CD4-positive, alpha-beta T cell treated with Interleukin-4 for 1 hour (primary cell): ENCODE data around the gene CALCOCO2.
"Not testable (repeated sequence)": the region's sequence is repeated elsewhere in the genome, so short reads cannot be mapped to it uniquely, and the experiment has no call there.

ENCODE experiments used
- DNase-seq, 2 donors: peaks; one replicate each; pipeline ENCODE4 v3.0.0-alpha.2; 2020 to 2022

Gene CALCOCO2

DNA sequence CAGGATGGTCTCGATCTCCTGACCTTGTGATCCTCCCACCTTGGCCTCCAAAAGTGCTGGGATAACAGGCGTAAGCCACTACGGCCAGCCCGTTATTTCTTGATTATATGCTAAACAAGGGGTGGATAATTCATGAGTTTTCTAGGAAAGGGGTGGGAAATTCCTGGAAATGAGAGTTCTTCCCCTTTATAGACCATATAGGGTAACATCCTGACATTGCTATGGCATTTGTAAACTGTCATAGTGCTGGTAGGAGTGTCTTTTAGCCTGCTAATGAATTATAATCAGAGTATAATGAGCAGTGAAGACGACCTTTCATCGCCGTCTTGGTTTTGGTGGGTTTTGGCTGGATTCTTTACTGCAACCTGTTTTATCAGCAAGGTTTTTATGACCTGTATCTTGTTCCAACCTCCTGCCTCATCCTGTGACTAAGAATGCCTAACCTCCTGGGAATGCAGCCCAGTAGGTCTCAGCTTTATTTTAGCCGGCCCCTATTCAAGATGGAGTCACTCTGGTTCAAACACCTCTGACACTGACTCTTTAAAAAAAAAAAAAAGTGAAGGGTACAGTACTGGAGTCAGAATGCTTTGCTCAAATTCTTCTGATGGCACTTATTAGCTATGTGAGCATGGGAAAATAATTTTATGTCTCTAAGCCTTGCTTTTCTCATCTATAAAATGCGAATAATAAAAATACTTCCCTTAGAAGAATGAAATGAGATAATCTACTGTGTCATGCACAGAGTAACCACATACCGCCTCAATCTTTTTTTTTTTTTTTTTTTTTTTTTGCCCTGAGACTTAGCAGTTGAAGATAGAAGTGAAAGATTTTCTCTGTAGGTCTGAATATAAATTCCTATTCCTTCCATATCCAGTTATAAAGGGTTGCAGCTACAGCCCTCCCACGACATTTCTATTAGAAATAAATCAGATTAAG is 5.1 kb upstream of the CALCOCO2 start:
- no peak for DNase-seq

- DNase-seq: no peak
Observed at GRCh38 chr17:48831549-48831883, 681 bp downstream of the CALCOCO2 start.

- DNase-seq: no peak
Observed at GRCh38 chr17:48834973-48835372, 4.1 kb downstream of the CALCOCO2 start.

DNA sequence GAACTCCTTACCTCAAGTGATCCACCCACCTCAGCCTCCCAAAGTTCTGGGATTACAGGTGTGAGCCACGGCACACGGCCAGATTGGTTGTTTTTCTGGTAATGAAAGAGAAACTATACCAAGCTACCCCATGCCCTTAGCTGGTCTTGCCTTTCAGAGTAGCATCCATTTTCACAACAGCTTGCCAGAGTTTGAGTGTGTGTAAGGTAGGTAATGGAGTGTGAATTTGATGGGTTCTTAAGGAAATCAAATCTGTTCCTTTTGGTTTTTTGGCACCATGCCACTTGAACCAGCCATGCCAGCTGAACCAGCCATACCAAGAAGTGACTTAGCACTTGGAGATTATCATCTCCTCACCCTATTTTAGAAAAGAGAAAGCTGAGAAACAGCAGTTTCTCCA is 5.1 kb downstream of the CALCOCO2 start:
- DNase-seq: peak in 1 of 2 donors; percentile 26

DNA sequence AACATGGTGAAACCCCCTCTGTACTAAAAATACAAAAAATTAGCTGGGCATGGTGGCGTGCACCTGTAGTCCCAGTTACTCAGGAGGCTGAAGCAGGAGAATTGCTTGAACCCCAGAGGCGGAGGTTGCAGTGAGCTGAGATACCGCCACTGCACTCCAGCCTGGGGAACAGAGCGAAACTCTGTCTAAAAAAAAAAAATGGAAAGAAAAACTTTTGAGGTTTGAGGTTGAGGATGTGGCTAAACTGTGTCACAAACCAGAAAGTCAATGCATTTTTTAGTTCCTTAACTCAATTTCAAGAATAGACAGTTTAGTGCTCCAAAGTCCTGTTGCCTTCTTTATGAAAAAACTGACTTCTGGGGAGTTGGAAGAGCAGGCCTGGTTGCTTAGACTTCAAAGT is 6.6 kb downstream of the CALCOCO2 start:
- peak in 1 of 2 donors; percentile 56 for DNase-seq

DNA sequence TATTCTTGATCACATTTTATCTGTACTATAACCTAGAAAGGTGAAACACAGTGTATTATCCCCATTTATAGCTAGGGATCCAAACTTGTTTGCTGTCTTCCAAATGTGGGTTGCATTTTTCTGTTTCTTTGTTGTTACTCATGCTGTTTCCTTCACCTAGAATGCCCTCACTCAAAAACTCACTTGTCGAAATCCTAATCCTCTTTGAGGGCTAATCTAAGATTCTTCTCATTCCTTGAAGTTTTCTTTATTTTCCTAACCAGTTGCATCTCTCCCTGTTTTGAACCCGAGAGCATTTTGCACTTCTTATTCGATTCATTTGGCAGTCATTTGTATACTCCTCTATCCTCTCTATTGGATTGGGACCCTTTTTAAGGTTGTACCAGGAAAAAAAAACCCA is 9.6 kb downstream of the CALCOCO2 start:
- no peak for DNase-seq

DNA sequence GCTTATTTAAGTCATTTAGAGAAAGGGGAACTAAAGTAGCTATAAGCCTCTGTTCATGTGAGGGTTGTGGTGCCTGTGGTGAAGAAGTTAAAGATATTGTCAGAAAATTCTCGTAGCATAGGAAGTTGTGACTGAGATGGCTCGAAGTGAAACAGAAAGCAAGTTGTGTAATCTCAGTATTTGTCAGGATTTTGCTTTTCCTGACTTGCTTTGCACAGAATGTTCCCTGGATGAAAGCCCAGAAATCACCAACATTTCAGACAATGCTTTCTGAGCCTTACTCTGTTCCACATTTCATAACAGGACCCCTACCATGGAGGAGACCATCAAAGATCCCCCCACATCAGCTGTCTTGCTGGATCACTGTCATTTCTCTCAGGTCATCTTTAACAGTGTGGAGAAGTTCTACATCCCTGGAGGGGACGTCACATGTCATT is 10.6 kb downstream of the CALCOCO2 start:
- DNase-seq: peak; percentile 30 to 65

- no peak for DNase-seq
Observed at GRCh38 chr17:48842746-48843145, 11.9 kb downstream of the CALCOCO2 start.

DNA sequence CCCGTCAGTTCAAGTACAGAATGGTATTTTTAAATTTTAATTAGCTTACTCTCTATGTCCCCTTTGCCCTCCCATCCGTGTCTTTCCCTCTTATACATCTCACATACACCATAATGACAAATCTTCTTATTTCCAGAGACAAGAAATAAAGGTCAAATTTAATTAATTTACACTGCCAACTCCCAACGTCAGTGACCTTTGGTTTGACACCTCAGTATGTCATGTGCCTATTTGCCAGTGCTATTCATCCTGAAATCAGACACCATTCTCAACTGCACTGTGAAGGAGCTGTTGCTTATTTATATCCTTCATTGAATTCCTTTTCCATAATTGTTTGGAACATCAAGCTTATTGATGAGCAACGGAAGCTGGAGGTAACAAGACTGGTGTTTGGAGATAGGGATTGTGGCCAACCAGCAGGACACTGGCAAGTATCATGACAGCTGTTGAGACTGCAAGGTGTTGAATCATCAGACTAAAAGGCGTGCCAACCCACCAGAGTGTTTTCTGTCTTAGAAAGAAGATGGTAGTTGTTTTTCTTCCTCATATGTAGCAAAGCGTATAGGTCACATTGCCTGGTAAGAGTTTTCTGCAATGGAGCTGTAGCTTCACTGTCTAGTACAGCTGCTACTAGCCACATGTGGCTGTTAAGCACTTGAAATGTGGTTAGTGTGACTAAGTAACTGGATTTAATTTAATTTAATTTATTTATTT is 12.5 kb downstream of the CALCOCO2 start:
- no peak for DNase-seq

GRCh38 chr17:48850792-48851323 is 20.0 kb downstream of the CALCOCO2 start:
- peak in 1 of 2 donors; percentile 35 for DNase-seq

DNA sequence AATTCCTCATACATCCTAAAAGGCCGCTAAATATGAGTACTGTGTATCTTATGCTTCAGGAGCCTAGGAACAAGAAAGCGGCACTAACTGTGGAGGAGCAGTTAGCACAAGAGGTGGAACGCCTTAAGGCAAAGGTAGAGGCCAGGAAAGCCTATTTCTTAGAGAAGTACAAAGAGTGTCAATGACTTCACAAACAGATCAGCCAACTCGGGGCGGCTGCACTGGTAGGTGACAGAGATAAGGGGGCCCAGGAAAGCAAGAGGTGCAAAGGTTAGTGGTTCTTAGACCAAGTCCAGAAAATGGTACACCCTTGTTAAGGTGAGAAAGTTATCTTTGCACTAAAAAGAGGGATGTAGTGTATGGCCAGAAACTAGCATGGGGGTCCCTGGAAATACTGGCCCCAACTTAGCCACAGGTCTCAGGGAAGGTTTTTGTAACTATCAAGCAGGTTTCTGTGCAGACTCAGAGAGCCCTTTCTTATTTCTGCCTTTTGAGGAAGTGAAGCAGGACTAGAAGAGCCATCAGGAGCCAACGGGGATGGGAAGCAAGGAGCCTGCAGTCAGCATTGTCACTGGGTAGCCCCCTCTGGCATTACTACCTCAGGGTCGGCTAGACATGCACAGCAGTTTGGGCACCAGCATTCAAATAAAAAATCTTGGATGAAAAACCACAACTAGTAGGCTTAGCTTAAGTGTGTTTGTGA is 24.1 kb downstream of the CALCOCO2 start:
- no peak for DNase-seq

DNA sequence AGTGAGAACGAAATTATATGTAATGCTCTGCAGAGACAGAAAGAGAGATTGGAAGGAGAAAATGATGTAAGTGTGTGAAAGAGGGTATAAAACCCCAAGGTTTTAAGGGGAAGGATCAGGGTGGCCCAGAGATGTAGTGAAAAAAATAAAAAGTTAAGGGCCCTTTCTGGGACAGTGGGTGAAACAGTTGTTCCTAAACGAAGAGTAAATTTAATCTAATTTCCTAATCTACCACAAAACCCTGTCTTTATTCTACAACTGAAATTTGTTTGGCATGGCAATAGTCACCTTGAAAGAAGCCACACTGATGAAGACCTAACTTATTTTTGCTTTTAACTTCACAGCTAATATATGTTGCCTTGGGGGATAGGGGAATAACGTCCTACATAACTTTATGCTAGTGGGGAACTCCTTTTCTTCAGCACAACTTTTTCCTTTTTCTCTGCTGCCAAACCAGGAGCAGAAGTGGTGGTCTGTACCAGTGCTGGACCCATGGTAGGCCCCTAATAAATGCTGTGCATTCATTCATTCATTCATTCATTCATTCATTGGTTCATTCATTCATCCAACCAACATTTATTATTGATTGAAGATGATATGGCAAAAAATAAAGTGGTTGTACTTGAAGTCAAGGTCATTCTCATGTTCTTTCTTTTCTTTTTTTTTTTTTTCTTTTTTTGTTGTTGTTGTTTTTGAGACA is 25.4 kb downstream of the CALCOCO2 start:
- no peak for DNase-seq

DNA sequence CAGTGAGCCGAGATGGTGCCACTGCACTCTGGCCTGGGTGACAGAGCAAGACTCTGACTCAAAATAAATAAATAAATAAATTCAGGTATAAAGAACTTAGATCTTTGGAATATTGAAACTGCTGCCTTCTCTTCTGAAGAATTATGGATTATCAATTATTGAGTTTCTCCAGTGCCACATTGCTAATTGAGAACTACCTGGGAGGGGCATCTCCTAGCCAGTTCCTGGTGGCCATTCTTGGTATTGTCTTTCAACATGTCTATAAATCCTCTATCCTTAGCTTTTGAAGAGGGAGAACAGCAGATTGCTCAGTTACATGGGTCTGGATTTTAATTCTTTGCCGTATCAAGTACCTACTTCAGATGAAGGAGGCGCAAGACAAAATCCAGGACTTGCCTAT is 29.2 kb downstream of the CALCOCO2 start:
- DNase-seq: no peak

DNA sequence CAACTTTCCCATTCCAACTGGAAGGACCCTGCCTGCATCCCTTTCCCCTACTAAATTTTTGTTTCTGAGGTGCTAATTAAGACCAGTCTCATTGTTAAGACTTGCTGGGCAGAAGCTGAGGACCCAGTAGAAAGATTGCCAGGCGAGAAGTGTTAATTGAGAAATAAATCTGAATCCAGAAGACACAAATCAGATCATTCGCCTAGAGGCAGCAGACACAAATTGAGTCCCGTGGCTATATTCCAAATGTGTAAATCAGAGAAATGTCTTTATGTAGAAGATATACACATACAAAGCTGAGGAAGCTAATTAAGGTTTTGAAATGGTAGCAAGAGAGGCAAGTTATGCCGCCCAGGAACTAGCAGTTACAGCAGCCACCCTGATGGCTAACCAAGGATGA is 29.6 kb downstream of the CALCOCO2 start:
- DNase-seq: no peak

- no peak for DNase-seq
Observed at GRCh38 chr17:48868916-48869500, 38.2 kb downstream of the CALCOCO2 start.

GRCh38 chr17:48869821-48870318 is 39.0 kb downstream of the CALCOCO2 start:
- DNase-seq: no peak

DNA sequence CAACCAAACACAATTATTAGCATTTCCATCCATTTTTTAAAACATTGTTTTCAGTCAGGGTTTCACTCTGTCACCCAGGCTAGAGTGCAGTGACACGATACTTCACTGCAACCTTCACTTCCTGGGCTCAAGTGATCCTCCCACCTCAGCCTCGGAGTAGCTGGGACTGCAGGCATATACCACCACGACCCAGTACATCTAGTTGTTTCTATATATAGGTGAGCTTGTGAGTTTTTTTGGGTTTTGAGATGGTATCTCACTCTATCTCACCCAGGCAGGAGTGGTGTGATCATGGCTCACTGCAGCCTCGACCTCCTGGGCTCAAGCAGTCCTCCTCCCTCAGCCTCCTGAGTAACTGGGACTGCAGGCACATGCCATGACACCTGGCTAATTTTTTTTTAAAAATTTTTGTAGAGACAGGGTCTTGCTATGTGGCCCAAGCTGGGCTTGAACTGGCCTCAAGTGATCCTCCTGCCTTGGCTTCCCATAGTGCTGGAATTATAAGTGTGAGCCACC is 40.3 kb downstream of the CALCOCO2 start:
- no peak for DNase-seq

DNA sequence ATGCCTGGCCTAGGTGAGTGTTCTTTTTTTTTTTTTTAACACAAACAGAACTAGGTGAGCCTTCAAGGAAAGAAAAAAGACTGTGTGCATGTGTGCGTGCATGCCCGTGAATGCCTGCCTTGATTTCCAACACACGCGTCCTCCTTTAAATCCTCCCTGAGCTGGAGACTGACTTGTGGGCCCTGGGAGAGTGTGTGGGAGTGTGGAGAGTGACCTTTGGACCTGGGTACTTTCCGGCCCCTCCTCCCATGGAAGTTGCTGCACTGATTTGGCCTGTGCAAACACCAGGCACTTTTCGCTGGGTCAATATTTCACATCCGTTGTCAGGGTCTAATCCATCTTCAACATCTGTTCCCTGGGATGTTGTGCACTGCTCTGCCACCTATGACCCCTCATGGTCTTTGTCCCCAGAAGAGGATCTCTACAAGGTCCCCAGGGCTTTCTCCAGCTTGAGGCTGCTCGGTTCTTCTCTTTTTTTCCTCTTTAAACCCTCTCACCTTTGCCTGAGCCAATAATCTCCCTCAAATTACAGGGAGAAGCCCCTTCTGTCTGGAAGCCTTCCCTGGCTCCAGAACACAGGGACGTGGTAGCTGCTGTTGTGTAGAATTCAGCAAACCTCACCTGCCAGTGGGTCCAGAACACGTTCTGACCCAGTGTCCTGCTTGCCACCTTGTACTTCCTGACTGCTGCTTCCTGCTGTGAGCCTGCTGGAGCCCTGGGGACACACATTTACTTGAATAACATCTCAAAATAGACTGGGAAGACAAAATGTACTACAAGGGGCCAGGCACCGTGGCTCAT is 40.9 kb downstream of the CALCOCO2 start:
- DNase-seq: no peak

GRCh38 chr17:48872409-48872808 is 41.6 kb downstream of the CALCOCO2 start:
- not testable (repeated sequence) for DNase-seq

- DNase-seq: no peak
Observed at GRCh38 chr17:48873209-48873608, 42.4 kb downstream of the CALCOCO2 start.
